ENCODE measurements around the gene BCL3. TPM values are rescaled to one million over a fixed set of nuclear protein-coding genes. Genes with fewer than 3 reads are reported as not detected.
A peak's percentile ranks its signal among the peaks of the same experiment; 100 is the strongest.

Gene BCL3
- total and polyA plus RNA-seq, 10 of the 15 experiments (the other 5 are each of a cell fraction or from before 2014, with no cell fraction given) = 0.55 to 22.7 (median 3.6) TPM

DNA sequence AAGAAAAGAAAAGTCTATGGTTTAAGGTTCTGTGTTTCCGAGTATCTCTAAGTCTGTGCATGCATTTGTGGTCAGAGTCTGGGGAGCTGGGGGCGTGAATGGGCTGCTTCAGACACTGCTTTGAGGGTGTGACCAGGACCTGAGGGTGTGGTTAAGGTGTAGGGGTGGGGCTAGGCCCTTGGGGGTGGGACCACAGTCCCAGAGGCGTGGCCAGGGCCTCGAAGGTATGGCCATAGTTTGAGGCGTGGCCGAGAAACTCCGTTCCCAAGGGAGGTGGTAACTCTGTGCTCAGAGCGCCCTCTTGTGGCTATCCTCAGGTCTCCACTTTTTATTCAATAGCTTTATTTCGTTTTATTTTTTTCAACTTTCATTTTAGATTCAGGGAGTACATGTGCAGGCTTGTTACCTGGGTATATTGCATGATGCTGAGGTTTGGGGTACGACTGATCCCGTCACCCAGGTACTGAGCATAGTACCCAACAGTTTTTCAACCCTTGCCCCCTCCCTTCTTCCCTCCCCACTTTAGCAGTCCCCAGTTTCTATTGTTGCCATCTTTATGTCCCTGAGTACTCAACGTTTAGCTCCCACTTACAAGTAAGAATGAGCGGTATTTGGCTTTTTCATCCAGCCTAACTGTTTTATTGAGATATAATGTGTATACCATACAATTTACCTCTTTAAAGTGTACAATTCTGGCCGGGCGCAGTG is 22.2 kb downstream of the BCL3 start:
- Histone ChIP-seq H3K27ac (ENCODE audit: control insufficient read depth, insufficient read depth) (peak overlapping the region; percentile 25; the same call in 1 of the 2 replicates), H3K9me3 (replicated peaks; ENCODE audit: control insufficient read depth, insufficient read depth, low read length) (peaks cover 5% of the 10 kb centered on the region; the same call in 2 of the 3 replicates), H3K27me3 (replicated peaks in 1 of 2; ENCODE audit: control insufficient read depth in 2 of 2, insufficient read depth in 2 of 2, low read length in 1 of 2) (no peaks in the 10 kb centered on the region), H3K36me3 (ENCODE audit: control insufficient read depth in 2 of 2, insufficient read depth in 2 of 2, low read length in 1 of 2) (no peaks in the 10 kb centered on the region), H3K79me2 (ENCODE audit: control insufficient read depth, insufficient read depth, low read length) (no peaks in the 10 kb centered on the region), H3K9ac (ENCODE audit: control insufficient read depth, insufficient read depth, low read length) (no peak overlapping the region), H3K4me3 (no peak overlapping the region), H3K4me1 (ENCODE audit: control insufficient read depth, insufficient read depth, low read length) (peaks cover 22% of the 10 kb centered on the region), H4K20me1 (ENCODE audit: control insufficient read depth, insufficient read depth) (no peaks in the 10 kb centered on the region), H3K4me2 (ENCODE audit: control insufficient read depth, insufficient read depth) (peak overlapping the region; percentile 77), H2AFZ (ENCODE audit: control insufficient read depth, low read depth, low read length) (peak overlapping the region; percentile 86)
- ChIA-PET SMC1A (ENCODE audit: uncharacterized antibody, unreplicated experiment) (interaction anchor here (0.7 to 12.0 kb wide), 33 partner anchors 9 to 568 kb away, joined by 3 to 328 read pairs (median 4); partner anchors contain the start of genes BCL3, CLASRP and NECTIN2), RAD21 (ENCODE audit: unreplicated experiment) (interaction anchor here (0.7 to 6.1 kb wide), 27 partner anchors 11 to 558 kb away, joined by 3 to 302 read pairs (median 6); partner anchors contain the start of genes BCL3, NECTIN2 and ZNF227), POLR2A (interaction anchor here (0.7 to 1.8 kb wide), 12 partner anchors 16 to 1553 kb away, joined by 3 to 26 read pairs (median 4); no protein-coding TSS in a partner anchor), CTCF (interaction anchor here (0.5 to 15.6 kb wide), 29 partner anchors 14 to 200 kb away, joined by 3 to 513 read pairs (median 6); partner anchors contain the start of gene BCL3)
- in situ Hi-C loops (cut with MboI) = loop anchor here (5.0 kb wide), 1 partner anchor 48 kb away; no protein-coding TSS in a partner anchor
- ATAC-seq = peak; percentile 100
- peak; percentile 100 for FAIRE-seq
- peak; percentile 97 for DNase-seq (ENCODE audit: low read depth, low spot score)
- no TSS peak for BruUV-seq (replicated peaks)
- WGBS (ENCODE audit: insufficient coverage, insufficient replicate concordance, low lambda C conversion rate, missing lambda C conversion rate) = 14% methylated on average over 15 of the region's 15 CpGs
- intact Hi-C loops (cut with micrococcal nuclease; ENCODE audit: unreplicated experiment) = loop anchor here (1.0 to 10.0 kb wide), 4 partner anchors 17 to 116 kb away; no protein-coding TSS in a partner anchor
- TF ChIP-seq RFX5 (IDR thresholded peaks at IDR 0.05; ENCODE audit: low read depth, low read length) (no peak), NR2F1 (conservative IDR thresholded peaks at IDR 0.05) (no peak), FOXM1 (IDR thresholded peaks at IDR 0.05; ENCODE audit: low read depth, low read length) (no peak; the same call in 1 of the 2 replicates), TAF1 (IDR thresholded peaks at IDR 0.05; ENCODE audit: borderline replicate concordance, low read depth, low read length) (0 out of 2 replicates have a peak, but pooled peaks have one; percentile 29), ZNF274 (IDR thresholded peaks at IDR 0.05; ENCODE audit: insufficient read depth, insufficient read length) (no peak), ZBTB11 (CRISPR knock-in tag; IDR thresholded peaks at IDR 0.05) (no peak), HDAC6 (IDR thresholded peaks at IDR 0.05; ENCODE audit: unreplicated experiment) (no peak), CBFB (IDR thresholded peaks at IDR 0.05; ENCODE audit: low read depth) (peak; percentile 82; the same call in 1 of the 2 replicates), CHD4 (IDR thresholded peaks at IDR 0.05) (no peak)
- TF ChIP-seq, protein P1, sequence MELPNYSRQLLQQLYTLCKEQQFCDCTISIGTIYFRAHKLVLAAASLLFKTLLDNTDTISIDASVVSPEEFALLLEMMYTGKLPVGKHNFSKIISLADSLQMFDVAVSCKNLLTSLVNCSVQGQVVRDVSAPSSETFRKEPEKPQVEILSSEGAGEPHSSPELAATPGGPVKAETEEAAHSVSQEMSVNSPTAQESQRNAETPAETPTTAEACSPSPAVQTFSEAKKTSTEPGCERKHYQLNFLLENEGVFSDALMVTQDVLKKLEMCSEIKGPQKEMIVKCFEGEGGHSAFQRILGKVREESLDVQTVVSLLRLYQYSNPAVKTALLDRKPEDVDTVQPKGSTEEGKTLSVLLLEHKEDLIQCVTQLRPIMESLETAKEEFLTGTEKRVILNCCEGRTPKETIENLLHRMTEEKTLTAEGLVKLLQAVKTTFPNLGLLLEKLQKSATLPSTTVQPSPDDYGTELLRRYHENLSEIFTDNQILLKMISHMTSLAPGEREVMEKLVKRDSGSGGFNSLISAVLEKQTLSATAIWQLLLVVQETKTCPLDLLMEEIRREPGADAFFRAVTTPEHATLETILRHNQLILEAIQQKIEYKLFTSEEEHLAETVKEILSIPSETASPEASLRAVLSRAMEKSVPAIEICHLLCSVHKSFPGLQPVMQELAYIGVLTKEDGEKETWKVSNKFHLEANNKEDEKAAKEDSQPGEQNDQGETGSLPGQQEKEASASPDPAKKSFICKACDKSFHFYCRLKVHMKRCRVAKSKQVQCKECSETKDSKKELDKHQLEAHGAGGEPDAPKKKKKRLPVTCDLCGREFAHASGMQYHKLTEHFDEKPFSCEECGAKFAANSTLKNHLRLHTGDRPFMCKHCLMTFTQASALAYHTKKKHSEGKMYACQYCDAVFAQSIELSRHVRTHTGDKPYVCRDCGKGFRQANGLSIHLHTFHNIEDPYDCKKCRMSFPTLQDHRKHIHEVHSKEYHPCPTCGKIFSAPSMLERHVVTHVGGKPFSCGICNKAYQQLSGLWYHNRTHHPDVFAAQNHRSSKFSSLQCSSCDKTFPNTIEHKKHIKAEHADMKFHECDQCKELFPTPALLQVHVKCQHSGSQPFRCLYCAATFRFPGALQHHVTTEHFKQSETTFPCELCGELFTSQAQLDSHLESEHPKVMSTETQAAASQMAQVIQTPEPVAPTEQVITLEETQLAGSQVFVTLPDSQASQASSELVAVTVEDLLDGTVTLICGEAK (IDR thresholded peaks at IDR 0.05; ENCODE audit: borderline replicate concordance) = no peak
- TF ChIP-seq, protein P2, sequence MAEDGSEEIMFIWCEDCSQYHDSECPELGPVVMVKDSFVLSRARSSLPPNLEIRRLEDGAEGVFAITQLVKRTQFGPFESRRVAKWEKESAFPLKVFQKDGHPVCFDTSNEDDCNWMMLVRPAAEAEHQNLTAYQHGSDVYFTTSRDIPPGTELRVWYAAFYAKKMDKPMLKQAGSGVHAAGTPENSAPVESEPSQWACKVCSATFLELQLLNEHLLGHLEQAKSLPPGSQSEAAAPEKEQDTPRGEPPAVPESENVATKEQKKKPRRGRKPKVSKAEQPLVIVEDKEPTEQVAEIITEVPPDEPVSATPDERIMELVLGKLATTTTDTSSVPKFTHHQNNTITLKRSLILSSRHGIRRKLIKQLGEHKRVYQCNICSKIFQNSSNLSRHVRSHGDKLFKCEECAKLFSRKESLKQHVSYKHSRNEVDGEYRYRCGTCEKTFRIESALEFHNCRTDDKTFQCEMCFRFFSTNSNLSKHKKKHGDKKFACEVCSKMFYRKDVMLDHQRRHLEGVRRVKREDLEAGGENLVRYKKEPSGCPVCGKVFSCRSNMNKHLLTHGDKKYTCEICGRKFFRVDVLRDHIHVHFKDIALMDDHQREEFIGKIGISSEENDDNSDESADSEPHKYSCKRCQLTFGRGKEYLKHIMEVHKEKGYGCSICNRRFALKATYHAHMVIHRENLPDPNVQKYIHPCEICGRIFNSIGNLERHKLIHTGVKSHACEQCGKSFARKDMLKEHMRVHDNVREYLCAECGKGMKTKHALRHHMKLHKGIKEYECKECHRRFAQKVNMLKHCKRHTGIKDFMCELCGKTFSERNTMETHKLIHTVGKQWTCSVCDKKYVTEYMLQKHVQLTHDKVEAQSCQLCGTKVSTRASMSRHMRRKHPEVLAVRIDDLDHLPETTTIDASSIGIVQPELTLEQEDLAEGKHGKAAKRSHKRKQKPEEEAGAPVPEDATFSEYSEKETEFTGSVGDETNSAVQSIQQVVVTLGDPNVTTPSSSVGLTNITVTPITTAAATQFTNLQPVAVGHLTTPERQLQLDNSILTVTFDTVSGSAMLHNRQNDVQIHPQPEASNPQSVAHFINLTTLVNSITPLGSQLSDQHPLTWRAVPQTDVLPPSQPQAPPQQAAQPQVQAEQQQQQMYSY (CRISPR knock-in tag; IDR thresholded peaks at IDR 0.05) = no peak
